RWPE1 (cell line): ENCODE results near the gene TSPAN11.

Experiments
- CTCF ChIA-PET: fragments of 350-600 bp; sonication (Branson Sonifier 250); formaldehyde crosslinking; extraction: SDS; loops from one replicate; lab custom pipeline; 2021; lab: Yijun Ruan, JAX
- POLR2A ChIA-PET: fragments of 400-600 bp; formaldehyde crosslinking; extraction: SDS; loops from one replicate; lab custom pipeline; 2020; ENCODE audit warnings: antibody characterized with exemption; ENCODE audit not compliant: low non-redundant PET; lab: Yijun Ruan, JAX
- DNase-seq: peaks from one replicate; pipeline ENCODE4 v3.0.0; 2012; ENCODE audit warnings: low spot score
- H3K27ac ChIP-seq: fragments of 450-650 bp; 2 replicates; pipeline ENCODE4 v1.5.1; 2017
- TF ChIP-seq, protein P1 (sequence below): fragments of 450-650 bp; conservative IDR thresholded peaks from 2 replicates; pipeline ENCODE4 v1.5.1; 2017; ENCODE audit warnings: low read depth, mild to moderate bottlenecking

The TSPAN11 gene

DNA sequence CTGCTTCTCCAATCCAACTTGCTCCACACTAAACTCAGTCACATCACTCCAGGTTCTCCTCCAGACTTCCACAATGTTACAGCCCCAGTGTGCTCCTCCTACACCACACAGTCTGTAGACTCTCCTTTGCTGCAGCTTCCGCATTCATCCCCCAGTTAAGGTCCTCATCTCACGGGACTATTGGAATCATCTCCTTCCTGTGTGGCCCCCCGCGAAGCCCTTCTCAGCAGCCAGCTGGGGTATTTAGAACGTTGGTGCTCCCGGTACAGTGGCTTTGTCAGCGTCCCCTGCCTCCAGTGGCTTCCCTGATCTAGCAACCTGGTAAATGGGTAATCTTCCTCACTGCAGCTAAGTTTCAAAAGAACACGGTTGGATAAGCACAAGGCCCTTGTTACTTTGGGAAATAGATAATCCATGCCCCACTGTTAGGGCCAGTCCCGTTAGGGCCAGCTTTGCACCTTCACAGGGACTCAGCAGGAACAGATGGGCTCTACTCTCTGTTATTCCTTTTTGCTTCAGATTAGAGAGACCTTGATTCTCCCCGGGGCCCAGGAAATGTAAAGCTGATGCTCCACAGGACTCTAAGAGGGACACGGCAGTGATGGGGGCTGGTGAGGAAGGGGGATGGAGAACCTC, 823 bp upstream of the TSPAN11 start:
- POLR2A ChIA-PET, result no interaction called here

DNA sequence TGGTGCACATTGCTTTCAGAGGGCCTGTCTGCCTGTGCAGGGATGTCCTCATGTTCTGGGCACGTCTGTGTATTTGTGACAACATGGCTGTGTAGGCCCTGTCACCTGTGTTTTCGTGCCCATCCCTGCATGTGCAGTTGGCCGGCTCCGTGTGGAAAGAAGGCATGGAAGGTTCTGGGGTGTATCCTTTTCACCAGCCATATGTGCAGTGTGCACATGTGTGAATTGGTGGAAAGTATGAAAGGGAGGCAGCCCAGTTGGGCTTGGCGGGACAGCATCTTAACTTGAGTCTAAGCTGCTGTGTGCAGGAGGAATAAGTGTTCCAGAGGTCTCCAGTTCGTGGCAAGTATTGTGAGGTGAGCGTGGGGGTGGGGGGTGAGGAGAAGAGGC, 669 bp downstream of the TSPAN11 start:
- TF ChIP-seq, protein P1, sequence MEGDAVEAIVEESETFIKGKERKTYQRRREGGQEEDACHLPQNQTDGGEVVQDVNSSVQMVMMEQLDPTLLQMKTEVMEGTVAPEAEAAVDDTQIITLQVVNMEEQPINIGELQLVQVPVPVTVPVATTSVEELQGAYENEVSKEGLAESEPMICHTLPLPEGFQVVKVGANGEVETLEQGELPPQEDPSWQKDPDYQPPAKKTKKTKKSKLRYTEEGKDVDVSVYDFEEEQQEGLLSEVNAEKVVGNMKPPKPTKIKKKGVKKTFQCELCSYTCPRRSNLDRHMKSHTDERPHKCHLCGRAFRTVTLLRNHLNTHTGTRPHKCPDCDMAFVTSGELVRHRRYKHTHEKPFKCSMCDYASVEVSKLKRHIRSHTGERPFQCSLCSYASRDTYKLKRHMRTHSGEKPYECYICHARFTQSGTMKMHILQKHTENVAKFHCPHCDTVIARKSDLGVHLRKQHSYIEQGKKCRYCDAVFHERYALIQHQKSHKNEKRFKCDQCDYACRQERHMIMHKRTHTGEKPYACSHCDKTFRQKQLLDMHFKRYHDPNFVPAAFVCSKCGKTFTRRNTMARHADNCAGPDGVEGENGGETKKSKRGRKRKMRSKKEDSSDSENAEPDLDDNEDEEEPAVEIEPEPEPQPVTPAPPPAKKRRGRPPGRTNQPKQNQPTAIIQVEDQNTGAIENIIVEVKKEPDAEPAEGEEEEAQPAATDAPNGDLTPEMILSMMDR, result no peak
- ChIA-PET CTCF (no interaction called here), POLR2A (no interaction called here)
- no peak for DNase-seq
- H3K27ac ChIP-seq, result no peak overlapping the region

More for the DNA sequence above, 823 bp upstream of the TSPAN11 start:
- no peak overlapping the region for H3K27ac ChIP-seq
- CTCF ChIA-PET, result no interaction called here
- no peak for DNase-seq
- TF ChIP-seq, protein P1, result no peak

GRCh38 chr12:30928356-30929244, 2.1 kb downstream of the TSPAN11 start:
- ChIA-PET POLR2A (no interaction called here), CTCF (no interaction called here)

GRCh38 chr12:30930238-30930637, 3.7 kb downstream of the TSPAN11 start:
- ChIA-PET CTCF (no interaction called here), POLR2A (no interaction called here)
- no peak for DNase-seq
- no peak overlapping the region for H3K27ac ChIP-seq
- TF ChIP-seq, protein P1, result no peak

More at GRCh38 chr12:30928356-30929244, 2.1 kb downstream of the TSPAN11 start:
- no peak overlapping the region for H3K27ac ChIP-seq
- no peak for DNase-seq
- TF ChIP-seq, protein P1, result no peak

GRCh38 chr12:30930641-30931040, 4.1 kb downstream of the TSPAN11 start:
- TF ChIP-seq, protein P1, result no peak
- DNase-seq, result no peak
- CTCF ChIA-PET, result no interaction called here
- no peak overlapping the region for H3K27ac ChIP-seq
- POLR2A ChIA-PET, result no interaction called here

DNA sequence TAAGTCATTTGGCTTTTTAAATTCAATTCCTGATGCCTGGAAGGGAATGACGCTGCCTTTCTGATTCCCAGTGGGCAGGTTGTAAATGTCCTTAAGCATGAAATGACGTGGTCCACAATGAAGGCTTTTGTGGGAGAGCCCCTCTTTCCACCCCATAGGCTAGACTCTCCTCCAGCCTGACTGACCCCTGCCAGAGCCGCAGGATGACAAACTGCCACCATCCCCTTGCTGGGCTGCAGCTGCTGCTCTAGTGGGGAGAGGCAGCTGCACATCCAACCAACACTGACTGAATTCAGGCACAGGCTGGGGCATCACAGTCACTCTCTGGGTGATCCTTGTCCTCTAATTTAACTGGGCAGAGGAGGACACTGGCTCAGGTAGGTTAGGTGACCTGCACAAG, 6.3 kb downstream of the TSPAN11 start:
- DNase-seq, result no peak
- CTCF ChIA-PET, result no interaction called here
- POLR2A ChIA-PET, result no interaction called here
- no peak overlapping the region for H3K27ac ChIP-seq
- TF ChIP-seq, protein P1, result no peak
